HL-60 (cell line): ENCODE measurements around the gene USP20.

ENCODE experiments used
- DNase-seq, 2 experiments: peaks; one replicate each; pipeline ENCODE4 v3.0.0-alpha.2; 2010 to 2020; ENCODE audit warnings: low read depth in 1 of 2, low spot score in 1 of 2
- H3K27ac ChIP-seq: fragments of 250-450 bp; sonication (Bioruptor Pico); replicated peaks from 2 replicates; pipeline ENCODE4 v1.5.1; 2020; ENCODE audit warnings: mild to moderate bottlenecking, moderate library complexity
- H3K27me3 ChIP-seq: fragments of 250-450 bp; sonication (Bioruptor Pico); 2 replicates; pipeline ENCODE4 v1.5.1; 2021; ENCODE audit warnings: mild to moderate bottlenecking, moderate library complexity; ENCODE audit not compliant: insufficient read depth, poor library complexity, severe bottlenecking
- H3K4me3 ChIP-seq: replicated peaks from 2 replicates; pipeline ENCODE4 v1.5.1; 2011; ENCODE audit warnings: mild to moderate bottlenecking, control low read depth, low read length; ENCODE audit not compliant: insufficient read depth
- CTCF ChIP-seq: IDR thresholded peaks from one replicate; pipeline ENCODE4 v1.5.1; 2011; ENCODE audit warnings: low read length, control low read depth, inconsistent platforms; ENCODE audit not compliant: insufficient read depth
- GABPA ChIP-seq: IDR thresholded peaks from 2 replicates; pipeline ENCODE4 v1.6.1; 2012; ENCODE audit warnings: low read depth
- POLR2AphosphoS5 ChIP-seq: IDR thresholded peaks from 2 replicates; pipeline ENCODE4 v1.6.1; 2012; ENCODE audit warnings: low read depth
- SPI1 ChIP-seq: IDR thresholded peaks from 2 replicates; pipeline ENCODE4 v1.6.1; 2012; ENCODE audit warnings: low read depth, mild to moderate bottlenecking, borderline replicate concordance
- TF ChIP-seq, protein P1 (sequence below): IDR thresholded peaks from 2 replicates; pipeline ENCODE4 v1.6.1; 2012; ENCODE audit warnings: low read depth; ENCODE audit not compliant: insufficient replicate concordance

Gene USP20

DNA sequence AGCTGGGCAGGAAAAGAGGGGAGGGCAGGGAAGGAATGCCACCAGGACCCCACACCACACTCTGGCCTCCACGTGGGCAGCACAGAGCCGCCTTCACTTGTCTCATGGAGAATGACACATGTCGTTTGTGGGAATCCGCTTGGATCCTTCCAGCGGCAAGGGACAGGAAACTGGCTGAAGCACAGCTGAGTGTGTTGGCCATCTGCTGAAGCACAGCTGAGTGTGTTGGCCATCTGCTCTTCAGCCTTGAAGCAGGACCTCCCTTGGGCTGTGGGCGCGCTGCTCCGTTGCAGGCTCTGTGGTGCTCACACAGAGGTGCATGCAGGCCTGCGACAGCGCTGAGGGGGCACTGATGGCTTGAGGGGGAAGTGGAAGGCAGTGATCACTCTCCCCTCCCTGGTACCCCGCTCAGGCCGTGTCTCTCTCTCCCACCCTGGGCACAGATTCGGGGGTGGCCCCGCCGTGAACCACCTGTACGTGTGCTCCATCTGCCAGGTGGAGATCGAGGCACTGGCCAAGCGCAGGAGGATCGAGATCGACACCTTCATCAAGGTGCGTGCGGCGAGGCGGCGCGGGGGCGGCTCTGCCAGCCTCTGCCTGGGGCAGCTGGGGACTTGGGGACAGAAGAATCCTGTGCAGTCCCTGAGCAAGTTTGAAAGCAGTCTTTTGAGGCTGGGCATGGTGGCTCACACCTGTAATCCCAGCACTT is 40.6 kb downstream of the USP20 start:
- no peak overlapping the region for H3K27ac ChIP-seq
- no peak overlapping the region for H3K4me3 ChIP-seq
- no peaks in the 10 kb centered on the region for H3K27me3 ChIP-seq
- no peak for DNase-seq
- no peak for TF ChIP-seq GABPA
- TF ChIP-seq, protein P1, sequence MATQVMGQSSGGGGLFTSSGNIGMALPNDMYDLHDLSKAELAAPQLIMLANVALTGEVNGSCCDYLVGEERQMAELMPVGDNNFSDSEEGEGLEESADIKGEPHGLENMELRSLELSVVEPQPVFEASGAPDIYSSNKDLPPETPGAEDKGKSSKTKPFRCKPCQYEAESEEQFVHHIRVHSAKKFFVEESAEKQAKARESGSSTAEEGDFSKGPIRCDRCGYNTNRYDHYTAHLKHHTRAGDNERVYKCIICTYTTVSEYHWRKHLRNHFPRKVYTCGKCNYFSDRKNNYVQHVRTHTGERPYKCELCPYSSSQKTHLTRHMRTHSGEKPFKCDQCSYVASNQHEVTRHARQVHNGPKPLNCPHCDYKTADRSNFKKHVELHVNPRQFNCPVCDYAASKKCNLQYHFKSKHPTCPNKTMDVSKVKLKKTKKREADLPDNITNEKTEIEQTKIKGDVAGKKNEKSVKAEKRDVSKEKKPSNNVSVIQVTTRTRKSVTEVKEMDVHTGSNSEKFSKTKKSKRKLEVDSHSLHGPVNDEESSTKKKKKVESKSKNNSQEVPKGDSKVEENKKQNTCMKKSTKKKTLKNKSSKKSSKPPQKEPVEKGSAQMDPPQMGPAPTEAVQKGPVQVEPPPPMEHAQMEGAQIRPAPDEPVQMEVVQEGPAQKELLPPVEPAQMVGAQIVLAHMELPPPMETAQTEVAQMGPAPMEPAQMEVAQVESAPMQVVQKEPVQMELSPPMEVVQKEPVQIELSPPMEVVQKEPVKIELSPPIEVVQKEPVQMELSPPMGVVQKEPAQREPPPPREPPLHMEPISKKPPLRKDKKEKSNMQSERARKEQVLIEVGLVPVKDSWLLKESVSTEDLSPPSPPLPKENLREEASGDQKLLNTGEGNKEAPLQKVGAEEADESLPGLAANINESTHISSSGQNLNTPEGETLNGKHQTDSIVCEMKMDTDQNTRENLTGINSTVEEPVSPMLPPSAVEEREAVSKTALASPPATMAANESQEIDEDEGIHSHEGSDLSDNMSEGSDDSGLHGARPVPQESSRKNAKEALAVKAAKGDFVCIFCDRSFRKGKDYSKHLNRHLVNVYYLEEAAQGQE, result no peak
- no peak for TF ChIP-seq POLR2AphosphoS5
- TF ChIP-seq SPI1, result no peak
- TF ChIP-seq CTCF, result no peak

GRCh38 chr9:129876815-129877214 is 41.6 kb downstream of the USP20 start:
- no peak overlapping the region for H3K27ac ChIP-seq
- TF ChIP-seq, protein P1, result no peak
- no peak for TF ChIP-seq SPI1
- no peaks in the 10 kb centered on the region for H3K27me3 ChIP-seq
- DNase-seq, result no peak
- H3K4me3 ChIP-seq, result no peak overlapping the region

DNA sequence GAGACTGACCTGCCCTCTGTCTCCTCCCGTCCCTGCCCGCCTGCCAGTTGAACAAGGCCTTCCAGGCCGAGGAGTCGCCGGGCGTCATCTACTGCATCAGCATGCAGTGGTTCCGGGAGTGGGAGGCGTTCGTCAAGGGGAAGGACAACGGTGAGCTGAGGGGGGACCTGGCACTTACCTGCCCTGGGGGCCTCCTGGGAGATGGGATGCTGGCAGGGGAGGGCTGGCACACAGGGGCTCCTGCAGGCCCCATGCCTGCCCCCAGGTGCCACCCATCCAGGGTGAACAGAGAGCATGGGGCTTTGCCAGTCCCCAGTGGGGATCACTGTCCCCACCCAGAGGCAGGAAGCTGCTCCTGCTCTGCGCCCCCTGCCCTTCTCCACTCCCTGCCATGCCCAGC is 43.0 kb downstream of the USP20 start:
- Histone ChIP-seq H3K27ac (no peak overlapping the region), H3K27me3 (no peaks in the 10 kb centered on the region), H3K4me3 (no peak overlapping the region)
- TF ChIP-seq SPI1, result no peak
- TF ChIP-seq GABPA, result no peak
- TF ChIP-seq POLR2AphosphoS5, result no peak
- TF ChIP-seq, protein P1, result no peak
- TF ChIP-seq CTCF, result no peak
- DNase-seq, result no peak
